DMS 273 (cell line): ENCODE results near the gene PRDM1.

ENCODE experiments used
- DNase-seq: peaks from one replicate; lab custom pipeline; 2025; ENCODE audit not compliant: unreplicated experiment; lab: John Stamatoyannopoulos, UW

The PRDM1 gene

DNA sequence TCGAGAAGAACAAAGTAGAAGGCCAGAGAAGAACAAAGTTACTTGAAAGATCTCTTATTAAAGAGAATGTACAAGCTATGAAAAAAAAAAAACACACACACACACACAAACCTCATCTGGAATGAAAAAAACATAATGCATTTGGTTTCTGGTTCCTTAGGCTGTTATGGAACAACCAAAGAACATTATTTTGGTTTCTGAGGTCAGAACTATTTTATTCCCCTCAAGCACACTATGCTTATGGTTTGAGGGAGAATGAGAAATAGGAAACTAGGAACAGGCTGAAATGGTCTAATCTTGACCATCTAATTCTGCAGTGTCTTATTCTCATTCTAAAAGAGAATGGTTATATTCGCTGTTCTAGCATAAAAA is 8.8 kb downstream of the PRDM1 start:
- DNase-seq: no peak

DNA sequence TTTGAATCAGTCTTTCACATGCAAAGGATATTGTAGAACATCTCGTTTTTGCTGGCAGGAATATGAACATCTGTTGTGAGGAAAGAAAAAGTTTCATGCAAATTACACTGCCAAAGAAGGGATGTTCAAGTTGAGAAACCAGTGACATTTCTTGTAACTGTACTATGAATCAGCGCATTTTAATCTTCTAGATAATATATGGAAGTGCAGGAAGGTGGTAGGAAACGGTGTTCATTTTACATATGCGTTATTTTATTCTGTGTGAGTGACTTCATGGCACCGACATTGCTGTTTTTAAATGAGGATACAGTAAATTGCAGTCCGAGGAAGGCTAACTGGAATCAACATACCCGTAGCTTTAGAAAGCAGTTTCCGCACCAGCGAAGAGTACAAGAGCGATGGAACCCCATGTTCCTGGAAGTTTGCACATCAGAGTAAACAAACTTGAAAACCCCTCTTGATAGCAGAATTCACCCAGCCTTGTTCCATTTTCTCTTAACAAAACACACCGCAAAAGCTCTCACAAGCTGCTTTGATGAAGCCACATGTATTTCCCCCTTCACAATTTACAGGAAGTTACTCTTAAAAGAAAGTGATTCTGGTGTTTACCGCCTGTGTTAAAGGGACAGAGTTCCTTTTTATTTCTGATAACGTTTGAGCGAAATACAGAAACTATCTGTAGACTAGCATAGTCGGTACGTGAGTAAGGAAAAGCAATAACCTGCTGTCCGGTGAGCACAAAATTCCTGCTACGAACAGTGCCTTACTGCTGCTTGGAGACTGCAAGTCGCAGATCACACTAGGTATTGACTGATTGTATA is 11.5 kb downstream of the PRDM1 start:
- DNase-seq: no peak

DNA sequence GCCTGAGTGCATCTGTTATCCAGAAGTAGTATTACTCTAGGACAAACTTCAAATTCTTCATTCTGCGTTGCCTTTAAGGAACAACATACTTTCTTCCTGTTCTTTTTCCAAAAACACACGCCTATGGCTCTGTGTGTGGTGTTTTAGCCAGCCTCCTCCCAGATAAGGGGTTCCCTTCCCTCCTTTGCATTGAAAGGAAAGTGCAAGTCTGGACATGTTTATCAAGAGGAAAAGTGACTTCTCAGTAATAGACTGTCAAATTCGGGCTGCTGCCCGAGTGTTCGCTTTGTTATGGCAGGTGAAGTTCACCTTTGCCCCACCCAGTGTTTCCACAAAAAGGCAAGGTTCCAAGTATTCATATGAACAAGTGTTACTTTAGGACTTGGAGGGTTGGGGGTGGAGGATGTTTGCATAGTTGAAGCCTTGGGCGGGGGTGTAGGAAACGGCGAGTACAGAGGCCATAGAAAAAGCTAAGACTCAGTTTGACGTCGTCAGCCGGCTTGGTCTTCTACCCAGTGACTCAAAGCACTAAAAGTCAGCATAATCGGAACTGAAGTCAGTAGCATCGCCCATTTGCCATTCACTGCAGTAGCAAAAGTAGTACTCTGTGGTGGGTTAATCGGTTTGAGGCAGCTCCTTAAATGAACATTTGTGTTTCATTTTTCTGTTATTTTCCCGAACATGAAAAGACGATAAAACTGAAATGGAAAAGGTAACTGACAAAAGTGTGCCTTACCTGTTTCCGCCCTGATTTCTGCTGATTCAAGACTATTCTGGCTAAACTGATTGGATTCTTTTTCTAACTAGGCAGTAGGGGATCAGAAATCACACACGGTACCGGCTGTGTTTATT is 12.5 kb downstream of the PRDM1 start:
- DNase-seq: no peak

DNA sequence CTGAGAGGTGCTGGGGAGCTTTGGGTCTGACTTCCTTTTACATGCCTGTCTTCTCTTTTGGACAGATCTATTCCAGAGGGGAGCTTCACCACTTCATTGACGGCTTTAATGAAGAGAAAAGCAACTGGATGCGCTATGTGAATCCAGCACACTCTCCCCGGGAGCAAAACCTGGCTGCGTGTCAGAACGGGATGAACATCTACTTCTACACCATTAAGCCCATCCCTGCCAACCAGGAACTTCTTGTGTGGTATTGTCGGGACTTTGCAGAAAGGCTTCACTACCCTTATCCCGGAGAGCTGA is 13.1 kb downstream of the PRDM1 start:
- DNase-seq: no peak

DNA sequence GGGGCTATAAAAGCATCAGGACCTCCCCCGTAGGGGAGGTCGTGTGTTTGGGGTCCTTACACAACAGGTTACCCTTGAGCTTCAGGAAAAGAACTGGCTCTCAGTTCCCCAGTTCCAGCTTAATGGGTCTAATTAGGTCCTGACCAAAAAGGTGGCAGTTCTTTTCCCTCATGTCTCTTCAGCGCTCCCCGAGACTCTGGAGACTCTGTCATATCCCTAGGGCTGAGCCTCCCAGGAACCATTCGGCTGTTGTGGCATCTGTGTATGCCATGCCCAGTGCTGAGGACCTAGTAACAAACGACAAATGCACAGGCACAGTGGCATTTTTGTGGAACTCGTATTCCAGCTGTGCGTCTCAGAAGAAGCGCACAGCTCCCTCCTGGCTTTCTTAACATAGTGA is 14.6 kb downstream of the PRDM1 start:
- no peak for DNase-seq

DNA sequence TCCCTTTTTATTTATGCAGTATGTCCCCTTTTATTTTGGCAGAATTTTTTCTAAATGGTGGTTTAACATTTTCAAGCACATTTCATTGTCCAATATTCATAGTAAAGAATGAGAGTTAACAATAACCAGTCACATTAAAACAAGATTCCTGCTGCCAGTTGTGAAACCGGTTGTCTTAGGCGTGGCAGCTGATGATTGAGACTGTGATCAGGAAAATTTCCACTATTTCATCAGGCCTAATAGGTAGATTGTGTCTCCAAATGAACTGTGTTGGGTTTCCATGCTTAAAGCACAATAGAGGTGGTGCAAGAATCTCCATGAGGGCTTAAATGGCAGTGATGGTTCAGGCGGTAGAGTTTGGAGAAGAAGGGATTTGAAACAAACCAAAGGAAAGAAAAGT is 15.3 kb downstream of the PRDM1 start:
- no peak for DNase-seq

DNA sequence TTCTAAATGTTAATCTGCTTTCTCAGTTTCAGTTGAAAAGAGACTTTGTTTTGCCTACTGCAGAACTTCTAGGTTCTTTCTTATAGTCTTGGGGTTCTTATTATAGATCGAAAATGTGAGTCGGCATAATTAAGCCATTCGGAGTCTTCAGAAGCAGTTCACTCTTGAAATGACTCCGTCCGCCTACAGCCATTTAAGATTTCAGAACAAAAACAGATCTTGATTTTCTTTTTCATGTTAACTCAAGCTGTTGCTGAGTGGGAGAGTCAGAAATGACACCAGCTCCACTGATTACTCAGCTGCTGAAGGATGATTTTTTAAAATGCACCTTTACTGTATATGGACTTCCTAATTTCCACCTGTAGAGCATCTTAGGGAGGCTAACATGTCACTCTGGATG is 15.9 kb downstream of the PRDM1 start:
- DNase-seq: no peak

DNA sequence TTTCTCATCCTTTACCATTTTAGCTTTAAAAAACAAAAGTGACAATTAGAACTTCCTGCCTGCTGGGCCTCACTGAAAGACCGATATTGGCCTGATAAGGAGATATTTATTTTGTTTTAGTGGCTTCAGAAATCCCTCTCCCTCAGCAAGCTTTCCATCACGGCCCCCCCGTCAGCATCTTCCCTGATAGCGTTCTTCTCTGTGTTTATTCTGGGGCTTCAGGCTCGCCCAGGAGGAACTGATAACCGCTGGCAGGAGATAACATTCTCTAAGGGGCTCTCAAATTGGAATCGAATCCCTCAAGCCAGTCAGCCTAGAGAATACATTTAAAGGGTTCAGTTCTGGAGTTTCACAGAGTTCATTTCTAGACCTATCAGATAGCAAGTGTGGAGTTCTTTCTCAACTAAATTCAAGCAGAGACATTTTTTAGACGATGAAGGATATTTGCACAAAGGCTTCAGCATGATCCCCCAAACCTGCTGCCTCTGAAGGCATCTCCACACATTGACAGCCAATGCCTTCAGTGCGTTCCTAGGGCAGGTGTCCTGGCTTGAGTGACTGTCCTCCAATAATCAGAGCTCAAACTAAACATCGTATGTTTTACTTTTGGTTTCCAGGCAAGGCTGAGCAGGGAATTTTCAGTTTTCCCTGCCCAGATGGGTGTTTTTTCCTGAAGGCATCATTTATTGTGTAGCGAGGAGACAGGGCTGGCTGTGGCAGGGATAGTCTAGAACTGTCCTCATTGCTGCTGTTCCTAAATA is 17.0 kb downstream of the PRDM1 start:
- DNase-seq: no peak

DNA sequence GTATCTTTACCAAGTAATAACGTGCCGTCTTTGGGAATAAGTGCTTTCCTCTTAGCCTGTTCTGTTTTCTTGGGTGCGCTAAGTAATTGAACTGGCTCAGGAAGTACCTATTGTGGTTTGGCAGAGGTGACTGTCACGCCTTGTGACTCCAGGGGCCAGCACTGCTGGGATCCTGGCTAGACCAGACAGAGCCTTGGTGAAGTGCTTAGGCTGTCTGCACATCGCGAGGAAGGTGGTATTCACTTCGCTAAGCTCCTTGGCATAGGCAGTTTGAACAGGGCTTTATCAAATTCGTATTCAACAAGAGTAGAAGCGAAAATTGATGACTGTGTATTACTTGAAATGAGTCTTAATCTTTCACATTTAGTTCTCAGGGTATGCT is 17.6 kb downstream of the PRDM1 start:
- DNase-seq: no peak

DNA sequence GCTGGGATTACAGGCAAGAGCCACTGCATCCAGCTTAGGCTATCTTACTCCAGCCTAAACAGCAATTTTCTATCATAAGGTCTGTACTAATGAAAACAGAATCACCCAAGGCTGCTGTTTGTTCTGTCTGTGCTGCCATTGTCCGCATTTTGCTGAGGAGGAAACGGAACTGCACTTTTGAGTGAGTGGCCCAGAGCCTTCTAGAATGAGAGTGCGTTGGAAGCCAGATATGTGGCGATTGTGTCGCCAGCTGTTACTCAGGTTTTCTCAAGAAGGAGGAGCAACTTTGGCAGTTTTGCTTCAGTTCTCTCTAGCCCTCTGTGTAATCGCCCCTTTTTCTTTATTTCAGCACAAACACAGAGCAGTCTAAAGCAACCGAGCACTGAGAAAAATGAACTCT is 18.3 kb downstream of the PRDM1 start:
- no peak for DNase-seq

DNA sequence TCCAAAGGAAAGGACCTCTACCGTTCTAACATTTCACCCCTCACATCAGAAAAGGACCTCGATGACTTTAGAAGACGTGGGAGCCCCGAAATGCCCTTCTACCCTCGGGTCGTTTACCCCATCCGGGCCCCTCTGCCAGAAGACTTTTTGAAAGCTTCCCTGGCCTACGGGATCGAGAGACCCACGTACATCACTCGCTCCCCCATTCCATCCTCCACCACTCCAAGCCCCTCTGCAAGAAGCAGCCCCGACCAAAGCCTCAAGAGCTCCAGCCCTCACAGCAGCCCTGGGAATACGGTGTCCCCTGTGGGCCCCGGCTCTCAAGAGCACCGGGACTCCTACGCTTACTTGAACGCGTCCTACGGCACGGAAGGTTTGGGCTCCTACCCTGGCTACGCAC is 18.8 kb downstream of the PRDM1 start:
- no peak for DNase-seq

DNA sequence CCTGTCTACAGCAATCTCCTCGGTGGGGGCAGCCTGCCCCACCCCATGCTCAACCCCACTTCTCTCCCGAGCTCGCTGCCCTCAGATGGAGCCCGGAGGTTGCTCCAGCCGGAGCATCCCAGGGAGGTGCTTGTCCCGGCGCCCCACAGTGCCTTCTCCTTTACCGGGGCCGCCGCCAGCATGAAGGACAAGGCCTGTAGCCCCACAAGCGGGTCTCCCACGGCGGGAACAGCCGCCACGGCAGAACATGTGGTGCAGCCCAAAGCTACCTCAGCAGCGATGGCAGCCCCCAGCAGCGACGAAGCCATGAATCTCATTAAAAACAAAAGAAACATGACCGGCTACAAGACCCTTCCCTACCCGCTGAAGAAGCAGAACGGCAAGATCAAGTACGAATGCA is 19.4 kb downstream of the PRDM1 start:
- DNase-seq: no peak

DNA sequence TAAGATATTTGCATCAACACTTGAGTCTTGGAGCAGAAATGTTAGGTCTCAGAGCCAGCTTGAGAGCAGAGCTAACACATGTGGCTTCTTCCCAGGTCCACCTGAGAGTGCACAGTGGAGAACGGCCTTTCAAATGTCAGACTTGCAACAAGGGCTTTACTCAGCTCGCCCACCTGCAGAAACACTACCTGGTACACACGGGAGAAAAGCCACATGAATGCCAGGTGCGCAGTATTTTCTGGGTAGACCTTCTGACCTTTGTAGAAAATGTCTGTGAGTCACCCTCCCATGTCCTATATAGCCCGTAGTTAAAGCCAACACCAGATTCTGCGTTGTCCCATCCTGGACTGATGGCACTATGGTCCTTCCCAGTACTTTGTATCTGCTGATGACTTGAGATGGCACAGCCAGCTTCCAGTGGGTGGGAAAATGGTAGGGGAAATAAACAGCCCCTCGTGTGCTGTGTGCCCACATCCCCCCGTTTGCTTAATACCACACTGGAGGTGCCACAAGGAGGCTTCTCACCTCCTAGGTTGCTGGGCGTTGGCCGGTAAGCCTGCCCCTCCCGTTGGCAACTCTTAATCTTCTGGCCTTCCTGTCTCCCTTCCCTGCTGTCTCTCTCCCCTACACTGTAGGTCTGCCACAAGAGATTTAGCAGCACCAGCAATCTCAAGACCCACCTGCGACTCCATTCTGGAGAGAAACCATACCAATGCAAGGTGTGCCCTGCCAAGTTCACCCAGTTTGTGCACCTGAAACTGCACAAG is 20.3 kb downstream of the PRDM1 start:
- no peak for DNase-seq

DNA sequence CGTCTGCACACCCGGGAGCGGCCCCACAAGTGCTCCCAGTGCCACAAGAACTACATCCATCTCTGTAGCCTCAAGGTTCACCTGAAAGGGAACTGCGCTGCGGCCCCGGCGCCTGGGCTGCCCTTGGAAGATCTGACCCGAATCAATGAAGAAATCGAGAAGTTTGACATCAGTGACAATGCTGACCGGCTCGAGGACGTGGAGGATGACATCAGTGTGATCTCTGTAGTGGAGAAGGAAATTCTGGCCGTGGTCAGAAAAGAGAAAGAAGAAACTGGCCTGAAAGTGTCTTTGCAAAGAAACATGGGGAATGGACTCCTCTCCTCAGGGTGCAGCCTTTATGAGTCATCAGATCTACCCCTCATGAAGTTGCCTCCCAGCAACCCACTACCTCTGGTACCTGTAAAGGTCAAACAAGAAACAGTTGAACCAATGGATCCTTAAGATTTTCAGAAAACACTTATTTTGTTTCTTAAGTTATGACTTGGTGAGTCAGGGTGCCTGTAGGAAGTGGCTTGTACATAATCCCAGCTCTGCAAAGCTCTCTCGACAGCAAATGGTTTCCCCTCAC is 21.0 kb downstream of the PRDM1 start:
- DNase-seq: no peak

DNA sequence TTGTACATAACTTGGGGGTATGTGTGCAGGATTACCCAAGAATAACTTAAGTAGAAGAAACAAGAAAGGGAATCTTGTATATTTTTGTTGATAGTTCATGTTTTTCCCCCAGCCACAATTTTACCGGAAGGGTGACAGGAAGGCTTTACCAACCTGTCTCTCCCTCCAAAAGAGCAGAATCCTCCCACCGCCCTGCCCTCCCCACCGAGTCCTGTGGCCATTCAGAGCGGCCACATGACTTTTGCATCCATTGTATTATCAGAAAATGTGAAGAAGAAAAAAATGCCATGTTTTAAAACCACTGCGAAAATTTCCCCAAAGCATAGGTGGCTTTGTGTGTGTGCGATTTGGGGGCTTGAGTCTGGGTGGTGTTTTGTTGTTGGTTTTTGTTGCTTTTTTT is 22.0 kb downstream of the PRDM1 start:
- no peak for DNase-seq

DNA sequence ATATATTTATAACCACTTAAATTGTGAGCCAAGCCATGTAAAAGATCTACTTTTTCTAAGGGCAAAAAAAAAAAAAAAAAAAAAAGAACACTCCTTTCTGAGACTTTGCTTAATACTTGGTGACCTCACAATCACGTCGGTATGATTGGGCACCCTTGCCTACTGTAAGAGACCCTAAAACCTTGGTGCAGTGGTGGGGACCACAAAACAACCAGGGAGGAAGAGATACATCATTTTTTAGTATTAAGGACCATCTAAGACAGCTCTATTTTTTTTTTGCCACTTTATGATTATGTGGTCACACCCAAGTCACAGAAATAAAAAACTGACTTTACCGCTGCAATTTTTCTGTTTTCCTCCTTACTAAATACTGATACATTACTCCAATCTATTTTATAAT is 22.9 kb downstream of the PRDM1 start:
- no peak for DNase-seq

DNA sequence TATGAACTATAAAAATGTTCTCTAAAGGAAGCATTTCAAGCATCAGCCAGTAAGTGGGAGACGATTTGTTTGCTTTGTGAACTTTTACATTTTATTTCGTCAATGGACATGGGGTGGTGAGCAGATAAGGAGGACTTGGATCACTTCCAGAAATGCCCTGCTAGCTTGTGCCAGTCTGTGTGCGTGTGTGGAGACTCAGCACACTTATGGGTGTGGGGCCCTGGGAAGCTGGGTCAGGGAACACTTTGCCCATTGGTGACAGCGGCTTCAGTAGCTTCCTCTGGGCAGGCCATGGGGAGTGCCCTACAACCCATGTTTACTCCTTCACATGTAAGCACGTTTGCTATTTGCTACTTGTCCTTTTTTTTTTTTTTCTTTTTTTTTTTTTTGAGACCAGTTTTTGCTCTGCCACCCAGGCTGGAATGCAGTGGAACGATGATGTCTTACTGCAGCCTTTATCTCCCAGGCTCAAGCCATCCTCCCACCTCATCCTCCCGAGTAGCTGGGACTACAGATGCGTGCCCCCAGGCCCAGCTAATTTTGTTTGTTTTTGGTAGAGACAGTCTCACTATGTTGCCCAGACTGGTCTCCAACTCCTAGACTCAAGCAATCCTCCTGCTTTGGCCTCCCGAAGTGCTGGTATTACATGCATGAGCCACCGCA is 24.2 kb downstream of the PRDM1 start:
- DNase-seq: no peak

DNA sequence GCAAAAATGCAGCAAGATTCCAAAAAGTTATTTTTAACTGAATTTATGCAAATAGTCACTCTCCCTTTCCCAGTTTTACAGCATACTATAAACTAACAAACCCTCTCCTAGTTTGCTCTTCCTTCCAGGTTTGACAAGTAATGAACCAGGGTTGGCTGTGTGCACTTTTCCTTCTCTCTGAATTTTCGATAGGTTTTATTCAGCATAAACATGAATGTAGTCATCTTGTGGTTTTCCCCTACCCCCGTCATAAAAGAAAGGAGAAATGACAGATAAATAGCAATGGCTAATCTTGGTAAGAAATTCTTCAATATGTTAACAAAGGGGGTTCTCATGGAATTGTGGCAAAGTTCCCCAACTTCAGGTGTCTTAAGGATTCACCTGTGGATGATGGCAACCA is 26.3 kb downstream of the PRDM1 start:
- no peak for DNase-seq

DNA sequence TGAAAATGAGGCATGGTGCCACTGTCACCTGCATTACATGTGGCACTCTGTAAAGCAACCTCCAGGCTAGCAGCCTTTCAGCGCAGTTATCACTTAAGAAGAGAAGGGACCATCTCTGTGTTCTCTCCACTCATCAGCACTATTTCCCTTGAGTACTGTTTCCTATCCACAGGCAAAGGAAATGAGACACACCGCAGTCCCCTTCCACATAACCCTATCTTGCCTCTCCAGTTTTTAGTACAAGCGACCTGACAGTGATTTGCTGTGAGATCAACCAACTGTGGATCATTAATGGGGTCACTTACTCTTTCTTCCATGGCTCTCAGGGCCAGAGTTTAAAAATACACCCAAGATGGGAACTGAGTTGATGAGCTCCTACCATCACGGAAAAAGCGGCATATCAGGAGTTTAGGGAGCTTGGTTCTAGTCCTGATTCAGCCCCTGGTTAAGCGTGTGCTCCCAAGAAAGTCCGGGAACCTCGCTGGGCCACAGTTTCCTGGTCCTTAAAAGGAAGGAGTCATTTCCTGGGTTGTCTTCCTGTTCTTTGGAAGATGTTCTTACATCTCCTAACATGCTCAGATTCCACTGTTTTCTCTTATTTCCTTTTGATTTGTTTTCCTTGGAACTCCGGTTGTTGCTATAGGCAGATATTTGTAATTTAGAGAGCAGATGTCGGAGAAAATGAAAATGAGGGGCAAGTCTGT is 27.3 kb downstream of the PRDM1 start:
- DNase-seq: no peak

DNA sequence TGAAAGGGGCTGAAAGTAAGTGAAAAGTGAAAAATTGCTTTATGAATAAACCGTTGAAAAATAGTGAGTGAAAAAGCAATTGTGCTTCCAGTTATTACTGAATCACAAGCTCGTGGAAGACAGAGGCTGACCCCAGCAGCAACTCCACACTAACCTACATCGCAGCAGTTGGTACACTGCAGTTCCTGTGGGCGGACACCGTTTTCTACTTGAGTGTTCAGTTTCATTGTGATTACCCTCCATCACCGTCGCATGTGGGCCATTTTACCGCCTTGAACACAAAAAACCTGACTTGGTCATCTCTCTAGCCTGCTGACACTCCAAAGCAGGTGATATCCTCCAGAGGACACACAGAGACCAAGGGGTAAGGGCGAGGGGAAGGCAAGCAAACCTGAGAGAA is 28.4 kb downstream of the PRDM1 start:
- no peak for DNase-seq
